Measurements from ENCODE around the gene DISC1.

Gene DISC1

DNA sequence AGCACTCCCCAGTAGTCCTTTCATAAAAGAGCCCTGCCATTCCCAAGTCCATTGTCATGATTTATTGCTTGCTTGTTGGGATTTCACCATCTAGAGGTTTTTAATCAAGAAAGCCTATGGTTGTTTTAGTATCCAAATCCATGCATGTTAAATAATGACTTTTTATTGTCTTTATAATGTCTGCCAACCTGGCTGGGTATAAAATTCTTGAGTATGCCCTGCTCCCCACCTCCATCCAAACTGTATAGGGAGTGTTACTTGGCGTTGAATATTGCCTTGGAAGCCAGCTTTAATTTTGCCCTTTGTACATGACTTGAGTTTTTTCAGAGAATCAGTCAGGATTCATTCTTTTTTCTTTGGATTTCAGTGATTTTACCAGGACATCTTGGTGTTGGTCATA lies 44.2 kb downstream of the DISC1 start:
- no peak for DNase-seq

DNA sequence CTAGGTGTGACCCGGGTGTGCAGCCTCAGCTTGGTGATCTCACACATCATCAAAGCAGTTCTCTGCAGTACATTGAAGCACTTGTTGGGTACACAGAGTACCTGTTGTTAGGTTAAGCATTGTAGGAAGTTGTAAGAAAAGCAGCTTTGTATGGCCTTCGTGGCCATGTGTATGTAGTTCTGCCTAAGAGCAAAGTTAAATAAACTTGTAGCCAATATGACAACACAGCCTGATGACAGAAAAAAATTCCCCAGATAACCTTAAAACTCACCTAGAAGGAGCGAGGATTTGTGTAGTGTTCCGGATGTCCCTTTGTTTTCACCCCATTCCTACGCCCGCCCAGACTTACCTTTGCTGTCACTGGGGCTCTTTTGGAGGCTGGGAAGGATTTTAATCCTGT lies 48.0 kb downstream of the DISC1 start:
- DNase-seq, result no peak

DNA sequence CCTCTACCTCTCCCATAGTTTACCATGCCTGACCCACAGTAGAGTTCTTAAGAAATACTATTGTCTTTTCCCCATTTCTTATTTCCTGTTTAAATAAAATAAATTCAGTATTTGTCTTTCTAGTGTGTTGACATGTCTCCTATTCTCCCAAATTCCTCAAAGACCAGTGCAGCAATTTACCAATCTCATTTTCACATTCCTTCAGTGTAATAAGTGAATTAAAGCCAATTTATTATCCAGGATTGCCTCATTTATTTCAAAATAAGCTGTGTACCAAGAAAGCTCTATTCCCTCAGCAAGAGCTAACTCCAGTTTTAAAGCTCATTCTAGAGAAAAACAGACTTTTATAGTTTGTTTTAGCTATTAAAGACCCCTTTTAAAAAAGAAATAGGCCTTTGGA lies 49.9 kb downstream of the DISC1 start:
- DNase-seq, result no peak

DNA sequence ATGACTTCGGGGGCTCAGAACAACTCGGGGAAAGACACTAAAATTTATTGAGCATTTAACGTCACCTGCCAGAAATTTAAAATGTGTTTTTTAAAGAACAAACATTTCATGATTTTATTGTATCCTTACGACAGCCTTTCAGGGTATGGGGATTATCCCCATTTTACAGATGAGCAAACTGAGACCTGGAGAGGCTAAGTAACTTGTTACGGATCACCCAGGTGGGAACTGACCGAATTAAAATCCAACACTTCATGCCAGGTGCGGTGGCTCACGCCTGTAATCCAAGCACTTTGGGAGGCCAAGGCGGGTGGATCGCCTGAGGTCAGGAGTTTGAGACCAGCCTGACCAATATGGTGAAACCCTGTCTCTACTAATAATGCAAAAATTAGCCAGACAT lies 50.9 kb downstream of the DISC1 start:
- no peak for DNase-seq

DNA sequence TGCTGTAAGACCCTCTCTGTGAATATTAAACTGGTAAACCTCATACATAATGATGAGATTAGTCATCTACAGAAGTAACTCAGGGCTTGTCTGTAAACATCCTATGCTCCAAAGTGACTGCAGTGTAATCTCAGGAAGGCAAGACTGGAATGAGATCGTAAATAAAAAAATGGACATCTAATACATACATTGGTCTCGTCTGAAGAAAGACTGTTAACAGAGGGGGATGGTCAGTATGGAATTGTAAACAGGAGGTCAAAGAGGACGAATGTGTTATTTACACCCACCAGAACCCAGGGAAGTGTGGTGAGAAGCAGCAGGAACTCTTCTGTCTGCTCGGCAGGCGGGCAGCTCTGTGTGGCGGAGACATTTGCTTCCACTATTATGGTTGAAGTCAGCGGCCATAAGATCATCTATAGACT lies 51.4 kb downstream of the DISC1 start:
- DNase-seq, result no peak

DNA sequence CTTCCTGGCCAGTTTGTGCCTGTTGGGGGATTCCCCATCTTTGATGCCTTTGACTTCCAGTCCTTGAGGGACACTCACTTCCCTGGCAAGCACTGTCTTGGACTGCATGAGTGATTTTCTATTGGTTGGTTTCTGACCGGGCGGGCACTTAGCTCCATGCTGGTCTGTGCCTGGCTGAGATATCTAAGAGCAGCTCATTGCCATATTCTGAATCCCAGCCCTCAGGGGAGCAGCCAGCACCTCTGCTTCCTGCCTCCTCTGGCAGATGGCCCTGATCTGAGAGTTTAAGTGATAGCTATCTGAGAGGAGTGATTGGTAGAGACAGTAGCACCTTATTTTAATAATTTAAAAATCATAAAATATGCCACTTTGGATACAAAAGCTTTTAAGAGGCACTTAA lies 52.5 kb downstream of the DISC1 start:
- no peak for DNase-seq

DNA sequence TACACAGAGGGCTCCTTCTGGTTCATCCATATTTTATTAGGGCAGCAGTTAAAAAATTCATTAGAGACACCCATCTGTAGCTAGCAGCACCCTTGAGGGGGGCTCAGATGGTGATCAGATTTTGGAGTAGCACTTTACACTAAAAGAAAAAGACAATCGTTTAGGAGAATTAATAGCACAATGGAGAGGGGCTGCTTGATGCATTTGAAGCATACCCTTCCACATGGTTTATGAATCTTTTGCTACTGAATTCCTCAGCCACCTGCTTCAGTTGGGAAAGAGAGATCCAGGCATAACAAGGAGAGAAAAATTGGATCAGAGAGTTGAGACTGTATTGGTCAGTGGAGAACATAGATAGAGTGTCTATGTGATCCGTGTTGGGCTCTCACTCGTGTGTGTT lies 54.4 kb downstream of the DISC1 start:
- no peak for DNase-seq

DNA sequence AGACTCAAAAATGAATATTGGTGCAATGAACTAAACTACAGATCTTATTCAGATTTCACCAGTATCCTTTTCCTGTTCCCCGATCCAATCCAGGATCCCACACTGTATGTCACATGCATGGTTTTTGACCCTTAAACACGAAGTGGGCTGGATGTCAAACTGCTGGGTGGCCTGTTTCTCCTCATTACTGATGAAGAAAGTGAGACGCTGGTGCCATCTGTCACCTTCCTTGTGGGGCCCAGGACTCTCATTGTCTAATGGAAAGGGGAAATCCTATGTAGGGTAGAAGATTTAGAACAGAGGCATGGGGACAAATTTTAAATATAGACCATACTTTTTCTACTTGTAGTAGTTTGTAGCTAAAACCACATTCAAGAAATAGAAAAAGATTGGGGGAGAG lies 56.2 kb downstream of the DISC1 start:
- DNase-seq, result no peak

DNA sequence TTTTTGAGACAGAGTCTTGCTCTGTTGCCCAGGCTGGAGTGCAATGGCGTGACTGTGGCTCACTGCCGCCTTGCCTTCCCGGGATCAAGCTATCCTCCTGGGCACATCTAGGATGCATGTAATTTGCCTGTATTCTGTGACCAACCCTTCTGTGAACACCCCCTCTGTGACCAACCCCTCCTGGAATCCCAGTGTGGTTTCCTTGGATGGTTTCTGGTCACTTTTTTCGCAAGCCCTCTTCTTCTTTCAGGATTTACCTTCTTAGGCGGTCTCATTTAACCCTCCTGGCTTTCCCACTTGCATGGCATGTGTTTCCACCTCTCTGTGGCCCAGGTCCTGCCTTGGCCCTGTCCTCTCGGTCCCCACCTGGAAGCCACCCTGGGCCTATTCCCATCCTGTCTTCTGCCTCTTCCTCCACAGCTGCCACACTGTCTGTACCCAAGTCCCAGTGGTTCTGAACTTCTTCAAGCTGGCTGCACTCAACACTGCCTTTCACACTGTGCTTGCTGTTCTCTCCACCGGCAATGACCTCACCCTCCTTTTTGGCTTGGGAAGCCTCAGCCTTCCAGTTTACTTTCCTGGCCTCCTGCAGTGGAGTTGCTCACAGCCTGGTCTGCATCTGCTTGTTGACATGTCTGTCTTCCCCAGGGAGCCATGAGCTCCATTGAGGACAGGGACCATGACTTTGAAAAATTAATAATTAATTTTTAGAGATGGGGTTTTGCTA lies 57.0 kb downstream of the DISC1 start:
- DNase-seq, result no peak

DNA sequence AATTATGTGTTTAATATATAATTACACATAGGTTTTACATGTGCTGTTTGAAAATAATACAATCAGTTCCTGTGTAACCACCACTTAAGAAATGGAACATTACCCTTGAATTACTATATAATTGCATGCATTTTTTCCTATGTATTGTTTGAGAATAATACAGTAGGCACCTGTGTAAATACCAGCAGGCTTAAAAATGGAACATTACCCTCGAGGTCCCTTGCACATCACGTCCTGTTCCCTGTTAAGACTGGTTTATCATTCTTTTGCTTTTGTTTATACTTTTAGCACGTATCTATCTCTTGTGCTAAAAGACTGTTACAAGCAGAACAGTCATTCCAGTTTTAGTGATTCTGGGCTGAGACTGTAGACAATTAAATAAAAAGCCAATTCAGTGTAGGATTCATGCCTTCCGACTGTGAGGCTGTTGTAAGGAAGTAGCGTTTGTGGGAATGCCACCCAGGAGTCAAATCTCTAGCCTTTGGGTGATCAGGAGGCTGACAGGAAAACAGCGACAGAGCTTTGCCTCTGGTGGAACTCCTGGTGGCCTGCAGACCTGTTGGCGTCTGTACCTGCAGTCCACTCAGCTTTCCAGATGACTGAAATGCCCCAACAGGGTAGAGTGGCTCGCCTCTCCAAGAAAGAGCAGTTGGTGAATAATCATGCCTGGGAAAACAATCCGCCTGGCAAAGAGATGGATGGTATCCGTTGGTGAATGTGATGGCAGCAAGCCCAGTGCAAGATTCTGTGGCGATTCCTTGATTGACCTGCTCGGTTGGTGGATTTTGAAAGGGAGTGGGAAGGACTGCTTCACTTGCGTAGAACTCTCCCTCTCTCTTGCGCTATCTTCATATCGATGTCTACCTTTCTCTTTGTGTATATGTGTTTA lies 58.0 kb downstream of the DISC1 start:
- no peak for DNase-seq

DNA sequence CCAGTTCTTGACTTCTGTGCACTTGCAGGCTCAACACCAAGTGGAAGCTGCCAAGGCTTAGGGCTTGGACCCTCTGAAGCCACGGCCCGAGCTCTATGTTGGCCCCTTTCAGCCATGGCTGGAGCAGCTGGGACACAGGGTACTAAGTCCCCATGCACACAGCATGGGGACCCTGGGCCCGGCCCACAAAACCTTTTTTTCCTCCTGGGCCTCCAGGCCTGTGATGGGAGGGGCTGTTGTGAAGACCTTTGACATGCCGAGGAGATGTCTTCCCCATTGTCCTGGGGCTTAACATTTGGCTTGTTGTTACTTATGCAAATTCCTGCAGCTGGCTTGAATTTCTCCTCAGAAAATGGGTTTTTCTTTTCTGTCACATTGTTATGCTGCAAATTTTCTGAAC lies 59.8 kb downstream of the DISC1 start:
- no peak for DNase-seq

DNA sequence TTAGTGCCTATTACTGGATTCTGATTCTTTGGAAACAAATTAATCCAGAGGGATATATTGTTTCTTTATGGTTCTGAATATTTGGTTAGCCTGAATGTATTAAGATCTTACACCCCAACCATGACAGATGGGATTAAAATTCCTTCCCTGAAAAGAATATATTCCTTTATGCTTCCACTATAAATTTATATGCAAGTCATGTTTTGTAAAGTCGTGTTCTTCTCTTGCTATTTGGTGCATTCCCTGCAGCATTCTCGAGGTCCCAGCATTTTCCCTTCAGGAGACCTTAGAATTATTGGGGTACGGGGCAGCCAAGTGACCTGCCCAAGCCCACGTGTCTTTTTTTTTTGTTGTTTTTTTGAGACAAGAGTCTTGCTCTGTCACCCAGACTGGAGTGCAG lies 62.4 kb downstream of the DISC1 start:
- DNase-seq, result no peak

DNA sequence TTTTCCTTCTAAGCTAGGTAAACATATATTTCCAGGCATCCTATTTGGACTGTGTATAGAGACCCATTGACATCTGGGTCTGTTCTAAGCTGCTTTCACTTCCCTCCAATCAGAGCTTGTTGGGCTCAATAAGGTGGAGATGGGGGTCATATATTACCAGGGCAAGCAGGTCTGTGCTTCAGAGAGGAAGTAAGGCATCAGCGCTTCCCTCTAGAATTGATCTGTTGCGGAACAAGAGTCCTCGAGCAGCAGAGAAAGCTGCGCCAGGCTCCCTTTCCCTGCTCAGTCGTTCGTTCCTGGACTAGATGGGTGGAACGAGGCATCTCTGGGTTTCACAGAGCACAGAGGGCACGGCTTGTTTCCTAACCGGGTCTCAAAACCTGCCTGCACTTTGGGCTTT lies 63.5 kb downstream of the DISC1 start:
- no peak for DNase-seq

DNA sequence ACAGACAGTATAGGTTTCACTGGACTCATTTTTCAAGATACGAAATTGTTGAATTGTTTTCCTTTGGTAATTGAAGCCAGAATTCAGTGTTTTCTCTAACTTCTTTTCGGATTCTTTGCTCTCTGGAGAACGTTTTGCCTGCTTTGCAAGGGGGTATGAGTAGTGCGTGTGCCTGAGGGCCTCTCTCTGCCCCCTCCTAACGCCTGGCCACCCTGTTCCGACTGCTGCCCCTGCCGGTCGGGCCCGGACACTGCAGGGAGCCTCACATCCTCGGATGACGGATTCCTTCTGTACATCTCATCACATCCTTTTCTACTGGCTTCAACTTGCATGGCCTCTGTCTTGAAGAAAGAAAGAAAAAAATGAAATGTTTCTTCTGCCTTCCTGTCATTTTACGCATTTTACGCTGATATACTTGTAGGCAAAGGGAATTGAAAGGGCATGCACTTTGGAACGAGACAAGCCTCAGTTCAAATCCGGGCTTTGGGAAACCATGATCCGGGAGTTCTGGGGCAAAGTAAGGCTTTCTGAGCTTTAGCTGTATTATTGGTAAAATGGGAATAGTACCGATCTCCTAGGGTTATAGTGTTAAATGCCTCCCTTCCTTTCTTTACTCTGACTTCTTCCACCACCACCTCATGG lies 65.1 kb downstream of the DISC1 start:
- DNase-seq, result no peak

DNA sequence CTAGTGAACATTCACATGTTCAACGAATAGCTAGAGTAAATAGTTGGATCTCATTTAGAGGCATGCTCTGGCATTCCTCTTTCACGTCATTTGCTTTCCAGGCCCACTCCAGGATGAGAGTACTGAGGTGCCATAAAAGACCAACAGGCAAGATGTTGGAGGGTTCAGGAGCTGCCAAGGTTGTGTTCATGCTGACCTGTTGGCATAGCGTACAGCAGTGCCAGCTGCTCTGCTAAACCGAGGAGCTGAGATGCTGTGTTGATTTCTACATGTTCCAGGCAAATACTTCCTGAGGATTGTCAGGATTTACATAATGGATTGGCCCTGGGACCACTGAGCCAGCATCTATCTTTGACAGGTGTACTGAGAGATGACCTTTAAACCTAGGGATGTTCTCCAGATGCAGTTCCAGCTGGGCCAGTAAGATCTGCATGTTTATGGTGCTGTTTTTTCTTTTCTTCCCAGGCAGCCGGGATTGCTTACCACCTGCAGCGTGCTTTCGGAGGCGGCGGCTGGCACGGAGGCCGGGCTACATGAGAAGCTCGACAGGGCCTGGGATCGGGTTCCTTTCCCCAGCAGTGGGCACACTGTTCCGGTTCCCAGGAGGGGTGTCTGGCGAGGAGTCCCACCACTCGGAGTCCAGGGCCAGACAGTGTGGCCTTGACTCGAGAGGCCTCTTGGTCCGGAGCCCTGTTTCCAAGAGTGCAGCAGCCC lies 66.9 kb downstream of the DISC1 start:
- DNase-seq, result no peak

DNA sequence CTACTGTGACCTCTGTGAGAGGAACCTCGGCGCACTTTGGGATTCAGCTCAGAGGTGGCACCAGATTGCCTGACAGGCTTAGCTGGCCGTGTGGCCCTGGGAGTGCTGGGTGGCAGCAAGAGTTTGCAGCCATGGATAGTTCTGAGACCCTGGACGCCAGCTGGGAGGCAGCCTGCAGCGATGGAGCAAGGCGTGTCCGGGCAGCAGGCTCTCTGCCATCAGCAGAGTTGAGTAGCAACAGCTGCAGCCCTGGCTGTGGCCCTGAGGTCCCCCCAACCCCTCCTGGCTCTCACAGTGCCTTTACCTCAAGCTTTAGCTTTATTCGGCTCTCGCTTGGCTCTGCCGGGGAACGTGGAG lies 67.5 kb downstream of the DISC1 start:
- DNase-seq, result no peak

DNA sequence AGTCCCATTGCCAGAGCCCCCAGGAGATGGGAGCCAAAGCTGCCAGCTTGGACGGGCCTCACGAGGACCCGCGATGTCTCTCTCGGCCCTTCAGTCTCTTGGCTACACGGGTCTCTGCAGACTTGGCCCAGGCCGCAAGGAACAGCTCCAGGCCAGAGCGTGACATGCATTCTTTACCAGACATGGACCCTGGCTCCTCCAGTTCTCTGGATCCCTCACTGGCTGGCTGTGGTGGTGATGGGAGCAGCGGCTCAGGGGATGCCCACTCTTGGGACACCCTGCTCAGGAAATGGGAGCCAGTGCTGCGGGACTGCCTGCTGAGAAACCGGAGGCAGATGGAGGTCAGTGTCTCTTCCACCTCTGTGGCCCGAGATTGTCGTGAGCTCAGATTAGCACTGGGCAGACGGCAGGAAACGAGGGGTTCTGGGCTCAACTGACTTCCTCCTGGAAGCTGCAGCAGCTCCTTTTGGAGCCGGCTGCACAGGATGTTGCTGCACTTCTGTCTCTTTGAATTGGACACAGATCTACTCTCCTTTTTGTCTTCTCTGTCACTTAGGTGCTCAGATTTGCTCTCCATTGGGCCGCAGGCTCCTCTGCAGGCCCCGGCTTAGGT lies 68.0 kb downstream of the DISC1 start:
- DNase-seq, result no peak

DNA sequence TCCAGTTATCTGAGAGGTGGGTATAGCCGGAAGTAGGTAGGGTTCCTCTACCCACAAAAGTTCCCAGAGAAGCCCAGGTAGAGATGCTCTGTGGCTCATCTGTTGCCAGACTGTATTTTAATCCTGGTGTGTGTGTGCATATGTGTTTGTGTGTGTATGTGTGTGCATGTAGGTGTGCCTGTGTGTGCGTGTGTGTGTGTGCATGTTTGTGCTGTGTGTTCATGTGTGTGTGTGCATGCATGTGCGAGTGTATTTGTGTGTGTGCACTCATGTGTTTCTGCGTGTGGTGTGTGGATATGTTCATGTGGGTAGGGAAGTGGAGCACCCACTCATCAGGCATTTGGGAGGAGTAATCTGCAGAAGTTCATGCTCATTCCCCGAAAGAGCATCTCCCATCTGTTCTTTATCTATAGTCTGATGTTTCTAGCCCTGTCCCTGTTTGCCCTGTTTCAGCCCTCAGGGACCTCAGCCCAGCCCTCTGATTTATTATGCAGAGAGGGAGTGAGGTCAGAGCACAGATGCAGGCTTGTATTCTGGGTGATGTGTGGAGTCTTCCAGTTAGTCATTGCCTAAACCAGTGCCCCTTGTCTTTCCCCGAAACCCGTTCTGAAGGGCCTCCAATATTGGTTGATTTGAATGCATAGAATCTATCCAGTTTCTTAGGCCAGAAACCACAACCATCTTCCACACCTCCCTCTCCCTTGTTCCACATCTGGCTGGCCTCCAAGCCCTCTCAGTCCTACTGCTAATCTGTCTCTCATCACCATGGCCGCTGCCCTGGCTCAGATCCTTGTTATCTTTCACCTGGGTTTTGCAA lies 69.1 kb downstream of the DISC1 start:
- DNase-seq, result no peak

DNA sequence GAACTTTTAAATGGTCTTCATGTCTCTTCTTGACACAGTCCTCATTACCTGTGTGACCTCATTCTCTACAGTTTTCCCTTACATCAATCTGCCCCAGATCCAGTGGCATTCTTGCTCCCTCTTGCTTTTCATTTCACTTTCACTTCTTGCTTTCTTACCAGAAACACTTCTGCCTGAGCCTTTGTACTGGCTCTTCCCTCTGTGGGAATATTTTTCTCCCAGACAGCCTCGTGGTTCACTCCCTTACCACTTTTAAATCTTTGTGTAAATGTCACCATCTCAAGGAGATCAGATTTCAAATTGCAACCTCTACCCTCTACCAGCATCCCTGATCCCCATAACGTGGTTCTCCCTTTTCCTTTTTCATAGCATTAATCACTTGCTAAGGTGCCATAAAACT lies 73.2 kb downstream of the DISC1 start:
- DNase-seq, result no peak

DNA sequence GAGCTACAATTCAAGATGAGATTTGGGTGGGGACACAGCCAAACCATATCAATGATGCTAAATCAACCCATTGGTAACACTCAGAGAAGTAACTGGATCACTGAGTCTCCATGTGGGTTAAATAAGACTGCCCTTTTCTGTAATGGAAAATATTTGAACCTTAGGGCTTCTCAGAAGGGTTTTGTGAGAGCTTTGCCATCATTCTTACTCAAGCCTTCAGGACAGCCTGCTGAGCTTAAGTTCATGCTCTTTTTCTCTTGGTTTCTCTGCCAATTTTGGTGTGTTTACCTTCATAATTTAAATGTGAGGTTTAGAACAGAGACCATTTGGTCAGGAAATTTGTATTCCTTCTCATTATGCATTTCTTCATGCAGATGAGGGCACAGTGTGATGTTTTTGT lies 74.7 kb downstream of the DISC1 start:
- no peak for DNase-seq

DNA sequence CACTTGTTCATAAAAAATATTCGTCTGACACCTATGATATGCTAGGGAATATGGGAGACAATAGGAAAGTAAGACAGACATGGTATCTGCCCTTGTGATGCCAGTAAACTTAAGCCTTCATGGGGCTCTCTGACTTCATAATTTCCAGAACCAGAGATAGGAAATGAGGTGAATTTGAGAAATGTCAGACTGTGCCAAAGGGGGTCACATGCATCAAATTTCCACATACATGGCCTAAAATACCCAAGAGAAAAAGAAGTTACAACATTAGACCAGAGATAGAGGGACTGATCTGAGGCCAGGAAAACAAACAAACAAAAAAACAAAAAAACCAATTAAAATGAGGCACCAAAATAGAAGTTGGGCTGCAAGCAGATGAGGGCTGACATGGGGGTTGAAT lies 75.7 kb downstream of the DISC1 start:
- DNase-seq, result no peak

DNA sequence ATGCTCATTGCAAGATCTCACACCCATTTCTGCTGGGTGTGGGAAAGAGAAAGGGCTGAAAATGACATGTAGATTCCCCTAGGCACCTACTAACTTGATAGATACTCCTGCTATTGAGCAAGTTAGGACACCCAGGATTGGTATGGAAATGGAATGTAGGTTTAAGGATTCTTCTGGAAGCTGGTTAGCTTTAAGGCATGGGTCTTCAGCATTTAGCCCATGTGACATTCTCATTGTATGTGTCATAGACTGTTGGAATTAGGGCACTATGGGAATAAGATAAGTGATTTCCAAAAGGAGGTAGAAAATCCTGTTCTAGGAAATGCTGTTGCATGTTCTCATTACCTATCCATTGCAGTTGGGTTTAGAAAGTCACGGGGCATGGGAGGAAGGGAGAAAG lies 76.2 kb downstream of the DISC1 start:
- no peak for DNase-seq
